ENCODE measurements around the gene GFI1B.
"Not testable (repeated sequence)": the region's sequence is repeated elsewhere in the genome, so short reads cannot be mapped to it uniquely, and the experiment has no call there.

The GFI1B gene

GRCh38 chr9:132969783-132970182 lies 8.7 kb upstream of the GFI1B start:
- DNase-seq (ENCODE audit: low spot score), result no peak

GRCh38 chr9:132970324-132971062 lies 8.0 kb upstream of the GFI1B start:
- DNase-seq (ENCODE audit: low spot score), result no peak

GRCh38 chr9:132973166-132973565 lies 5.3 kb upstream of the GFI1B start:
- no peak for DNase-seq (ENCODE audit: low spot score)

GRCh38 chr9:132973713-132974112 lies 4.8 kb upstream of the GFI1B start:
- DNase-seq (ENCODE audit: low spot score), result peak; percentile 51

- DNase-seq (ENCODE audit: low spot score), result no peak
Observed at GRCh38 chr9:132975961-132976360, 2.5 kb upstream of the GFI1B start.

- no peak for DNase-seq (ENCODE audit: low spot score)
Observed at GRCh38 chr9:132976571-132976970, 1.9 kb upstream of the GFI1B start.

GRCh38 chr9:132978112-132978450 lies 413 bp upstream of the GFI1B start:
- no peak for DNase-seq (ENCODE audit: low spot score)

GRCh38 chr9:132980157-132980556 lies 1.7 kb downstream of the GFI1B start:
- no peak for DNase-seq (ENCODE audit: low spot score)

- DNase-seq (ENCODE audit: low spot score), result no peak
Observed at GRCh38 chr9:132982458-132982857, 4.0 kb downstream of the GFI1B start.

- DNase-seq (ENCODE audit: low spot score), result no peak
Observed at GRCh38 chr9:132983491-132984201, 5.2 kb downstream of the GFI1B start.

GRCh38 chr9:132984202-132985070 lies 5.9 kb downstream of the GFI1B start:
- no peak for DNase-seq (ENCODE audit: low spot score)

- no peak for DNase-seq (ENCODE audit: low spot score)
Observed at GRCh38 chr9:132985071-132985350, 6.5 kb downstream of the GFI1B start.

GRCh38 chr9:132985489-132985888 lies 7.0 kb downstream of the GFI1B start:
- DNase-seq (ENCODE audit: low spot score), result no peak

GRCh38 chr9:132986114-132986513 lies 7.6 kb downstream of the GFI1B start:
- no peak for DNase-seq (ENCODE audit: low spot score)

- peak; percentile 40 for DNase-seq (ENCODE audit: low spot score)
Observed at GRCh38 chr9:132986640-132987620, 8.4 kb downstream of the GFI1B start.

GRCh38 chr9:132988244-132989013 lies 9.9 kb downstream of the GFI1B start:
- no peak for DNase-seq (ENCODE audit: low spot score)

GRCh38 chr9:132989014-132989310 lies 10.5 kb downstream of the GFI1B start:
- no peak for DNase-seq (ENCODE audit: low spot score)

GRCh38 chr9:132989414-132989996 lies 11.0 kb downstream of the GFI1B start:
- DNase-seq (ENCODE audit: low spot score), result no peak

GRCh38 chr9:132989998-132990557 lies 11.6 kb downstream of the GFI1B start:
- DNase-seq (ENCODE audit: low spot score), result not testable (repeated sequence)

- DNase-seq (ENCODE audit: low spot score), result no peak
Observed at GRCh38 chr9:132990781-132991180, 12.3 kb downstream of the GFI1B start.

Data from GM03348 (cell line).